Left ventricle myocardium inferior (tissue), 1 donor: ENCODE data around the gene RAB8B. TPM values are rescaled to one million over a fixed set of nuclear protein-coding genes. Genes with fewer than 3 reads are reported as not detected.

Experiments used
- DNase-seq: peaks from one replicate; pipeline ENCODE4 v3.0.0-alpha.2; 2020
- H3K27ac ChIP-seq: fragments of 200-600 bp; replicated peaks from 2 replicates; pipeline ENCODE4 v1.8.0; 2021
- H3K27me3 ChIP-seq: fragments of 200-600 bp; 2 replicates; pipeline ENCODE4 v1.8.0; 2021; ENCODE audit warnings: low read depth
- H3K36me3 ChIP-seq: fragments of 200-600 bp; 2 replicates; pipeline ENCODE4 v1.8.0; 2021
- H3K4me1 ChIP-seq: fragments of 200-600 bp; 2 replicates; pipeline ENCODE4 v1.8.0; 2021
- H3K4me3 ChIP-seq: fragments of 200-600 bp; 2 replicates; pipeline ENCODE4 v1.8.0; 2021; ENCODE audit warnings: mild to moderate bottlenecking, moderate library complexity
- H3K9me3 ChIP-seq: fragments of 200-600 bp; replicated peaks from 2 replicates; pipeline ENCODE4 v1.8.0; 2021
- intact Hi-C: fragments of 100-400 bp; cut with micrococcal nuclease; formaldehyde crosslinking; loops from one replicate; pipeline ENCODE4 v1.11.0; 2022
- total RNA-seq: library from RNA; stranded (reverse); fragmentation: NEBNext Ultra II Directional; extraction: Animal tissue kit (Norgen Biotek cat#: 25700); gene quantifications from one replicate; pipeline ENCODE4 v1.2.1, GENCODE V29; 2021
- TF ChIP-seq, protein P1 (sequence below): fragments of 200-600 bp; IDR thresholded peaks from 2 replicates; pipeline ENCODE4 v1.8.0; 2021; ENCODE audit warnings: antibody characterized with exemption, mild to moderate bottlenecking, borderline replicate concordance
- donor health status: DM: no; HTN: yes; CAD: no; lungs with severe emphysema.

Gene RAB8B
- total RNA-seq, 1 donor from 2014 or later: 8.1 TPM

DNA sequence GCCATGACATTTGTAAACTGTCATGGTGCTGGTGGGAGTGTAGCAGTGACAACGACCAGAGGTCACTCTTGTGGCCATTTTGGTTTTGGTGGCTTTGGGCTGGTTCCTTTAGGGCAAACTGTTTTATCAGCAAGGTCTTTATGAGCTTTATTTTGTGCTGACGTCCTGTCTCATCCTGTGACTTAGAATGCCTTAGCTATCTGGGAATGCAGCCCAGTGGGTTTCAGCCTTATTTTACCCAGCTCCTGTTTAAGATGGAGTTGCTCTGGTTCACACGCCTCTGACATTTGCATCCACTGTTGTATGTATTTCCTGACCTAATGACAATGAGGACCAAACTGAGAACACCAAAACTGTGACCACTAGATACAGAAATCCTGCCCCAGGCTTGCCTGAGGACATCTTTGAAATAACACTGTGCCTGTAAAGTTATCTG, 37.6 kb downstream of the RAB8B start:
- no peak for DNase-seq
- Histone ChIP-seq H3K36me3 (no peaks in the 10 kb centered on the region), H3K4me3 (no peak overlapping the region), H3K27me3 (no peaks in the 10 kb centered on the region), H3K4me1 (peaks cover 16% of the 10 kb centered on the region), H3K9me3 (no peaks in the 10 kb centered on the region), H3K27ac (no peak overlapping the region)
- intact Hi-C loops: no loop called here
- TF ChIP-seq, protein P1, sequence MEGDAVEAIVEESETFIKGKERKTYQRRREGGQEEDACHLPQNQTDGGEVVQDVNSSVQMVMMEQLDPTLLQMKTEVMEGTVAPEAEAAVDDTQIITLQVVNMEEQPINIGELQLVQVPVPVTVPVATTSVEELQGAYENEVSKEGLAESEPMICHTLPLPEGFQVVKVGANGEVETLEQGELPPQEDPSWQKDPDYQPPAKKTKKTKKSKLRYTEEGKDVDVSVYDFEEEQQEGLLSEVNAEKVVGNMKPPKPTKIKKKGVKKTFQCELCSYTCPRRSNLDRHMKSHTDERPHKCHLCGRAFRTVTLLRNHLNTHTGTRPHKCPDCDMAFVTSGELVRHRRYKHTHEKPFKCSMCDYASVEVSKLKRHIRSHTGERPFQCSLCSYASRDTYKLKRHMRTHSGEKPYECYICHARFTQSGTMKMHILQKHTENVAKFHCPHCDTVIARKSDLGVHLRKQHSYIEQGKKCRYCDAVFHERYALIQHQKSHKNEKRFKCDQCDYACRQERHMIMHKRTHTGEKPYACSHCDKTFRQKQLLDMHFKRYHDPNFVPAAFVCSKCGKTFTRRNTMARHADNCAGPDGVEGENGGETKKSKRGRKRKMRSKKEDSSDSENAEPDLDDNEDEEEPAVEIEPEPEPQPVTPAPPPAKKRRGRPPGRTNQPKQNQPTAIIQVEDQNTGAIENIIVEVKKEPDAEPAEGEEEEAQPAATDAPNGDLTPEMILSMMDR: no peak

DNA sequence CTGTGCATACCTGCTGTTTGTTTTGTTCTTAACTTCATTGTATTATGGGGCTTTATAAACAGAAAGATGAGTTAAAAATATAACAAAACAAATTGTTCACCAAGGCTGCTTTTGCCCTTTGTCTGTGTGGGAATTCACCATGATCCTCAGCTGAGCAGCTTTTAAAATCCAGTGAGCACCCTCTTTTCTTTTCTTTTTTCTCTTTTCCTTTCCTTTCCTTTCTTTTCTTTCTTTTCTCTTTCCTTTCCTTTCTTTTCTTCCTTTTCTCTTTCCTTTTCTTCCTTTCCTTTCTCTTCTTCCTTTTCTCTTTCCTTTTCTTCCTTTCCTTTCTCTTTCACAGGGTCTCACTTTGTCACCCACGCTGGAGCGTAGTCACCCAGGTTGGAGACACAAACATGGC, 38.3 kb downstream of the RAB8B start:
- H3K27ac ChIP-seq: no peak overlapping the region
- H3K9me3 ChIP-seq: no peaks in the 10 kb centered on the region
- H3K4me1 ChIP-seq: peaks cover 18% of the 10 kb centered on the region
- H3K36me3 ChIP-seq: no peaks in the 10 kb centered on the region
- TF ChIP-seq, protein P1: no peak
- DNase-seq: no peak
- no peaks in the 10 kb centered on the region for H3K27me3 ChIP-seq
- H3K4me3 ChIP-seq: no peak overlapping the region
- intact Hi-C loops: no loop called here

DNA sequence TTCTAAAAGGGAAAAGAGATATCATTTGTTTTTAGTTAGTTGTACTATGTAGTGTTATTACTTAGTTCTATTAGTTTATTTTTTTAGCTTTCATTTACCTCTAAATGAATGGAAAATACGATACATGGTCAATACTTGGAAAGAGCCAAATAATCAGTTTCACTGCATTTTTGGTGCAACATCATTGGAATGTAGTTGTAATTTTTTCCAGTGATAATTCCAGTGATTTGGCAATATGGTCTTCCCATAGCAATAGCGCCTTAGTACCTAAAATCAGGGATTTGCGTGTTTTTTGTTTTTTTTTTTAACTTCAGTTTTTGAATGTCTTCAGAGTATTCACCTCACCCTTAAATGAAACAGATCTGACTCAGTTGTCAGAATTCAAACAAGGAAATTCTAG, 41.8 kb downstream of the RAB8B start:
- Histone ChIP-seq H3K36me3 (no peaks in the 10 kb centered on the region), H3K27ac (no peak overlapping the region), H3K4me1 (peaks cover 53% of the 10 kb centered on the region), H3K9me3 (no peaks in the 10 kb centered on the region), H3K4me3 (no peak overlapping the region), H3K27me3 (no peaks in the 10 kb centered on the region)
- intact Hi-C loops: no loop called here
- no peak for DNase-seq
- TF ChIP-seq, protein P1: no peak

DNA sequence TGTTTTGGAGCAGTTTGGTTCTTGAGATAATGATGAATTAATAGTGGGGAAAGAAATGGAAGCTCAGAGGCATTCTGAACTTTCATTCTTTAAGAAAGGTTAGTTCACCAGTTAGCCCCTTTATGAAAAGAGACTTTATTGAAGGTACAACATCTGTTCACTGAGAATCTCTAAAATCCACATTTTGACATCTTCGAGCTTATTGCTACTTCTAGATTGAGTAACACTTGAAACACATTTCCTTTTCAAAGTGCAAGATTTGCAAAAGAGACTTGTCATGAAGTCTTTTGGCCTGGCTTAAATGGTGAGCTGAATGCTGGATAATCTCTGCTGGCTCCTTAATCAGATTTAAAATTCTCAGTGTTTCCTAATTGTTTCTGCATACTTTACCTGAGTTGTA, 42.3 kb downstream of the RAB8B start:
- TF ChIP-seq, protein P1: no peak
- no peaks in the 10 kb centered on the region for H3K9me3 ChIP-seq
- peaks cover 53% of the 10 kb centered on the region for H3K4me1 ChIP-seq
- H3K4me3 ChIP-seq: no peak overlapping the region
- H3K36me3 ChIP-seq: no peaks in the 10 kb centered on the region
- H3K27ac ChIP-seq: no peak overlapping the region
- intact Hi-C loops: no loop called here
- H3K27me3 ChIP-seq: no peaks in the 10 kb centered on the region
- DNase-seq: no peak

DNA sequence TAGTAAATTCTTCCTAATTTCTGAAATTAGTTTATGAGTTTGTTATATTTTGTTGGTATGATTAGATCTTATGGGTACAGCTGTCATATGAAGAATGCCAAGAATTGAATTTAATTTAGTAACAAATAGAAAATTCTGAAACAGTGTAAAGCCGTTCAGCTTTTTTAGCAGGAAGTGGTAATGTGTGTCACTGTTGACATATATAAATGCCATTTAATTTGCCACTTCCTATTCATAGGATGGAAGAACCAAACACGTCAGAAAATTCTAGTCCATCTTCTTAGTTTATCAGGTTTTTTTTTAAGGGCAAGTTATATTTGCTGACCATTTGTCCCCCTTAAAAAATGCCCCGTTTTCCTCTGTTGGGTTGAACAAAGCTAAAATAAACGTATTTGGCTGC, 43.0 kb downstream of the RAB8B start:
- Histone ChIP-seq H3K27me3 (no peaks in the 10 kb centered on the region), H3K9me3 (no peaks in the 10 kb centered on the region), H3K4me1 (peaks cover 52% of the 10 kb centered on the region), H3K4me3 (no peak overlapping the region), H3K36me3 (no peaks in the 10 kb centered on the region), H3K27ac (peak overlapping the region; percentile 2)
- no peak for DNase-seq
- intact Hi-C loops: no loop called here
- TF ChIP-seq, protein P1: no peak

DNA sequence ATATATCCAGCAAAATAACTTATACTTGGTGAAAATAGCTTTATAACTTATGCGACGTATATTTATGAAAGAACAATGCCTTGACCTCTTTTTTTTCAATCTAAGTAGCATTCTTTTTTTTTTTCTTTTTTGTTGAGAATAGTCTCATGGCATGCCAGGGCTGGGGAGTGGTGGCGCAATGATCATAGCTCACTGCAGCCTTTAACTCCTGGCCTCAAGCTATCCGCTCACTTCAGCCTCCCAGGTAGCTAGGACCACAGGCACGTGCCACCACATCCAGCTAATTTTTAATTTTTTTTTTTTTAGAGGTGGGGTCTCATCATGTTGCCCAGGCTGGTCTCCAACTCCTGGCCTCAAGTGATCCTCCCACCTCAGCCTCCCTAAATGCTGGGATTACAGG, 43.5 kb downstream of the RAB8B start:
- H3K36me3 ChIP-seq: no peaks in the 10 kb centered on the region
- no peaks in the 10 kb centered on the region for H3K27me3 ChIP-seq
- peaks cover 49% of the 10 kb centered on the region for H3K4me1 ChIP-seq
- H3K9me3 ChIP-seq: no peaks in the 10 kb centered on the region
- DNase-seq: no peak
- TF ChIP-seq, protein P1: no peak
- peak overlapping the region; percentile 66 for H3K27ac ChIP-seq
- intact Hi-C loops: no loop called here
- H3K4me3 ChIP-seq: no peak overlapping the region
